Kidney (tissue), 14 donors: ENCODE results near the gene EPHB6. TPM values are rescaled to one million over a fixed set of nuclear protein-coding genes. Genes with fewer than 3 reads are reported as not detected.

Source experiments
- DNase-seq, 5 donors: peaks; one replicate each; pipeline ENCODE4 v3.0.0-alpha.2; 2013 to 2020
- FAIRE-seq: peaks from 2 replicates; lab custom pipeline; 2012; peaks lifted over from hg19 to GRCh38; lab: Jason Lieb, UNC
- H3K27ac ChIP-seq, 2 donors: one replicate each; pipeline ENCODE4 v1.7.0; 2013; ENCODE audit warnings: low read depth in 2 of 2, low read length in 2 of 2, inconsistent platforms in 1 of 2
- H3K27me3 ChIP-seq: one replicate; pipeline ENCODE4 v1.7.1; 2013; ENCODE audit warnings: low read length, inconsistent platforms; ENCODE audit not compliant: control insufficient read depth, insufficient read depth
- H3K36me3 ChIP-seq, 3 donors: one replicate each; pipeline versions ENCODE4 v1.7.0 to v1.7.1; 2013; ENCODE audit warnings: low read length in 3 of 3, control low read depth in 1 of 3, inconsistent platforms in 1 of 3; ENCODE audit not compliant: insufficient read depth in 3 of 3, control insufficient read depth in 2 of 3
- H3K4me1 ChIP-seq, 3 donors: one replicate each; pipeline versions ENCODE4 v1.7.0 to v1.7.1; 2013; ENCODE audit warnings: low read length in 3 of 3, inconsistent platforms in 1 of 3, low read depth in 1 of 3; ENCODE audit not compliant: control insufficient read depth in 2 of 3, insufficient read depth in 2 of 3
- H3K4me3 ChIP-seq, 3 donors: one replicate each; pipeline versions ENCODE4 v1.7.0 to v1.8.1; 2013; ENCODE audit warnings: low read length in 3 of 3, control low read depth in 1 of 3, inconsistent platforms in 1 of 3
- H3K9ac ChIP-seq, 3 donors: one replicate each; pipeline versions ENCODE4 v1.7.0 to v1.7.1; 2013; ENCODE audit warnings: low read length in 3 of 3, control low read depth in 1 of 3, inconsistent platforms in 1 of 3
- H3K9me3 ChIP-seq, 3 donors: one replicate each; pipeline versions ENCODE4 v1.7.0 to v1.7.1; 2013; ENCODE audit warnings: low read length in 3 of 3, control low read depth in 1 of 3, inconsistent platforms in 1 of 3; ENCODE audit not compliant: control insufficient read depth in 2 of 3, insufficient read depth in 1 of 3
- CTCF ChIP-seq: IDR thresholded peaks from 3 replicates; pipeline ENCODE4 v1.5.1; 2012; ENCODE audit warnings: mild to moderate bottlenecking, moderate library complexity, borderline replicate concordance; ENCODE audit not compliant: insufficient read depth; ENCODE audit errors: extremely low read depth
- intact Hi-C: fragments of 100-400 bp; cut with DNase I; formaldehyde crosslinking; loops from one replicate; pipeline ENCODE4 v1.11.1; 2022
- polyA plus RNA-seq: library from polyadenylated mRNA; stranded (reverse); fragments of 350-450 nt; fragmentation: Illumina TruSeq; extraction: RNeasy Lipid Tissue Mini Kit (QIAGEN cat#74804); gene quantifications from one replicate; pipeline ENCODE4 v1.2.3, GENCODE V29; 2014; ENCODE audit warnings: low read depth, low replicate concordance; ENCODE audit not compliant: insufficient read depth
- total RNA-seq: library from RNA; stranded (reverse); fragmentation: NEBNext Ultra II Directional; extraction: Animal tissue kit (Norgen Biotek cat#: 25700); gene quantifications from one replicate; pipeline ENCODE4 v1.2.1, GENCODE V29; 2021
- donor health status: control.
- donor health status: control.
- donor health status: control.
- donor health status: control.
- donor health status: control.
- donor health status: DM: yes; HTN: yes; CAD: no.
- donor health status: Normal renal cell carcinoma (clear cell type).

Gene EPHB6
- total and polyA plus RNA-seq, 2 donors from 2014 or later, result 10.4 to 17.4 TPM

- FAIRE-seq, result no peak
- peak in 1 of 5 donors; percentile 32 for DNase-seq
- H3K27me3 ChIP-seq, result no peaks in the 10 kb centered on the region
- intact Hi-C loops, result no loop called here
- H3K27ac ChIP-seq, result no peak overlapping the region
- H3K36me3 ChIP-seq, result no peaks in the 10 kb centered on the region
- no peak overlapping the region for H3K4me3 ChIP-seq
- no peak overlapping the region for H3K9ac ChIP-seq
- H3K4me1 ChIP-seq, result no peaks in the 10 kb centered on the region
- H3K9me3 ChIP-seq, result no peaks in the 10 kb centered on the region
- TF ChIP-seq CTCF, result peak; percentile 22
These were observed 18.5 kb downstream of the EPHB6 start for GRCh38 chr7:142873281-142873784.

GRCh38 chr7:142873871-142874270 lies 19.0 kb downstream of the EPHB6 start:
- Histone ChIP-seq H3K9ac (no peak overlapping the region), H3K4me3 (no peak overlapping the region), H3K27me3 (no peaks in the 10 kb centered on the region), H3K36me3 (no peaks in the 10 kb centered on the region), H3K27ac (no peak overlapping the region), H3K4me1 (no peaks in the 10 kb centered on the region), H3K9me3 (no peaks in the 10 kb centered on the region)
- FAIRE-seq (no peak), DNase-seq (no peak)
- no peak for TF ChIP-seq CTCF
- intact Hi-C loops, result no loop called here

GRCh38 chr7:142874409-142874808 lies 19.5 kb downstream of the EPHB6 start:
- H3K4me1 ChIP-seq, result no peaks in the 10 kb centered on the region
- TF ChIP-seq CTCF, result no peak
- no peaks in the 10 kb centered on the region for H3K9me3 ChIP-seq
- no peak for FAIRE-seq
- H3K9ac ChIP-seq, result no peak overlapping the region
- H3K36me3 ChIP-seq, result no peaks in the 10 kb centered on the region
- DNase-seq, result no peak
- no peak overlapping the region for H3K27ac ChIP-seq
- intact Hi-C loops, result no loop called here
- no peaks in the 10 kb centered on the region for H3K27me3 ChIP-seq
- no peak overlapping the region for H3K4me3 ChIP-seq

GRCh38 chr7:142874837-142875236 lies 20.0 kb downstream of the EPHB6 start:
- Histone ChIP-seq H3K27ac (no peak overlapping the region), H3K9ac (no peak overlapping the region), H3K27me3 (no peaks in the 10 kb centered on the region), H3K9me3 (no peaks in the 10 kb centered on the region), H3K36me3 (no peaks in the 10 kb centered on the region), H3K4me3 (no peak overlapping the region), H3K4me1 (no peaks in the 10 kb centered on the region)
- intact Hi-C loops, result no loop called here
- DNase-seq (no peak), FAIRE-seq (no peak)
- no peak for TF ChIP-seq CTCF
